ENCODE data around the gene MISP3.

MISP3 gene

GRCh38 chr19:14102756-14103155 is 30.2 kb downstream of the MISP3 start:
- no peak for DNase-seq (ENCODE audit: low read depth in 2 of 2)

DNA sequence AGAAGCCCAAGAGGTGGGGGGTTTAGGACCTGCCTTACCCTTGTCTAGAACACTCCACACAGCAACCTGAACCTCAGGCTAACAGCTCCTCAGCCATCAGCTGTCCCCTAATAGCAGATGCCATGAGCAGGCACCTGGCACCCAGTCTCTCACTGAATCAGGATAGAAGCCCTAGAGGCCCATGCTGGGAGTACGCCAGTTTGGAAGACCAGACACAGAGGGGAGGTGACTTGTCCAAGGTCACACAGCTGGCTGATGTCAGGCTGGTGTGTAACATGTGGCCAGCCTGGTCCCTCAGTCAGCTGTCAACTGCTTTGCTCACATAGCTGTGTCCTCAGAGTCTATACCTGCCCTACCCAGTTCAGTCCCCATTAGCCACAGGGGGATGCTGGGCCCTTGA is 30.7 kb downstream of the MISP3 start:
- DNase-seq (ENCODE audit: low read depth in 2 of 2), result no peak

DNA sequence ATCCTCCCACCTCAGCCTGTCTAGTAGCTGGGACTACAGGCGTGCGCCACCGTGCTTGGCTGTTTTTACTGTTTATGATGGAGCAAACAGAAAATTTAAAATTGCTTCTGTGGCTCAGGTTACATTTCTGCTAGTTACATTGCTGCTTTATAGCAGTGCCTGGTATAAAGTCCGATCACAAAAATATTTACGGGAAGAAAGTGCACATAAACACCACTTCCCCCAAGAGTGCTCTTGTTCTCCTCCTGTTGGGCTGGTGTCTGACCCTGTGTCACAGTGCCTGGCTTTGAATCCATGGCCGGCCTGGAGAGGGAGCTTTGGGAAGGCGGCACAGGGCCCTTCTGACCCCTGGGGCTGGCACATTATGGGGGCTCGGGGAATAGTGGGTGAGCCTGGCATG is 33.1 kb downstream of the MISP3 start:
- no peak for DNase-seq (ENCODE audit: low read depth in 2 of 2)

GRCh38 chr19:14106840-14107239 is 34.3 kb downstream of the MISP3 start:
- no peak for DNase-seq (ENCODE audit: low read depth in 2 of 2)

- DNase-seq (ENCODE audit: low read depth in 2 of 2), result no peak
These were observed 35.2 kb downstream of the MISP3 start for GRCh38 chr19:14107581-14108461.

DNA sequence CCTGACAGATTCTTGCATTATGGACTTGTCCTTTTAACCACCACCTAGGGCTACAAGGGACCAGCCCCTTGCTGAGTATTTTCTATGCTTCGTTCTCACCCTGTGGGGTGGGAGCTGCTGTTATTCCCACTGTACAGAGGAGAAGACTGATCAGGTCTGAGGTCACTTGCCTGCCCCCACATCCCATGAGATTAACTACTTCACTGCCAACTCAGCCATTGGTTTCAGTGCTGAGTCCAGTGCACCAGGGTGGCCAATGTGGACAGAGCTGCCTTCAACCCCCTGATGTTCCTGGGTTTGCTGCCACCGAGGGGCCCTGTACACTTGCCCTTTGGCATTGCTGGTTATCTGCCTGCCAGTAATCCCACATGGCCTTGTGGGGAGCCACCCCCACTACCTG is 38.1 kb downstream of the MISP3 start:
- DNase-seq (ENCODE audit: low read depth in 2 of 2), result no peak

- no peak for DNase-seq (ENCODE audit: low read depth in 2 of 2)
These were observed 38.9 kb downstream of the MISP3 start for GRCh38 chr19:14111486-14111885.

DNA sequence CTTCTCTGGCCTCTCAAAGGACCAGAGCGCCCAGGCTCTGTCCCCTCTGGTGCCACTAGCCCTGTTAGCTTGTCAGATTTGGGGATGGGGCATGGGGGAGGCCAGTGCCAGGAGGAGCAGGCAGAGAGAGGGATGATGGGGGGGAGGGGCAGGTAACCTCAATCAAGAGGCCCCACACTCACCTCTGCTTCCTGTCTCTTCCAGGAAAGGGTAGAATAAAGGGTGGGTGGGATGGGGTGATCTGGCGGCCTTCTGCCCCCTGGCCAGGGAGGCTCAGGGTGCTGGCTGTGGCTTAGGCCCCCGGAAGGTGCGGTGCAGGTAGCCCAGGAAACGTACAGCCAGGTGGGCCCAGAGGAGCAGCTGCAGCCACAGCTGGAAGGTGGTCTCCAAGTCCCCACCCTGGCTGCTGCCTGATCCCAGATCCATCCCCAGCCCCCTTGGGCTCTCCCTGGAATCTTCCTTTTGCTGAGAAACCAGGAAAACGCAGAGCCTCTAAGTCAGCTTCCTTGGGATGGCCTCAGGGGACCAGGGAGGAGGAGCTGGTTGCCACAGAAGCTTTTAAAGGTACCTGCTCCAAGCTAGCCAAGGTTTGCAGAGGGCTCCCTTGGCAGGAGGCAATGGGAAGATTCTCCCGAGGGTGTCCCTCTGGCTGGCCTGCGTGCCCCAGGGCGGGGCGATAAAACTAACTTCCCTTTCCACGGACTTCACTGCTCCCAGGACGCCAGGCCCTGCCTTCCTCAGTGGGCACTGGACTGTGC is 39.6 kb downstream of the MISP3 start:
- no peak for DNase-seq (ENCODE audit: low read depth in 2 of 2)

DNA sequence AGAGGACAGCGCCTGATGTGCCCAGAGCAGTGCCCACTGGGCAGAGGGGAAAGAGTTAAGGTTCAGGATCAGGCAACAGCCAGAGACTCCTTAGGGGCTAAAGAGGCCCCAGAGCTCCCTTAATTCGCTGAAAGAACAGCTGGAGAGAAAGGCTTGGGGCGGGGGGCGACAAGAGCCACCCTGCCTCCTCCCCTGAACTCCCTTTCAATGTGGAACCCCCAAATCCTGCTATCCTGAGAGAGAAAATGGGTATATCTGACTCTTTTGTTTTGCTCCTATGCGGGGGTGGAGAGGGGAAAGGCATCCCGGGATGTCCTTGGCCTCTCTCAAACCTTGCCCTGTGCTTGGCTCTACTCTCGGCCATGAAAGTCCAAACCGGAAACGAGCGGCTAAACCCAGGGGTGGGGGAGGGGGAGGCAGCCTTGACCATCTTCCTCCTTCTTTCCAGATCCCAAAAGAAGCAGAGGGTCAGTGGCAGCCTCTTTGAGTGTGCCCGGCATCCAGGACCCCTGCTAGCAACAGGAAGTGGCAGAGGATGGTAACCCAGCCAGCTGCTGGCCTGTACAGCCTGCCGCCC is 40.3 kb downstream of the MISP3 start:
- DNase-seq (ENCODE audit: low read depth in 2 of 2), result no peak

DNA sequence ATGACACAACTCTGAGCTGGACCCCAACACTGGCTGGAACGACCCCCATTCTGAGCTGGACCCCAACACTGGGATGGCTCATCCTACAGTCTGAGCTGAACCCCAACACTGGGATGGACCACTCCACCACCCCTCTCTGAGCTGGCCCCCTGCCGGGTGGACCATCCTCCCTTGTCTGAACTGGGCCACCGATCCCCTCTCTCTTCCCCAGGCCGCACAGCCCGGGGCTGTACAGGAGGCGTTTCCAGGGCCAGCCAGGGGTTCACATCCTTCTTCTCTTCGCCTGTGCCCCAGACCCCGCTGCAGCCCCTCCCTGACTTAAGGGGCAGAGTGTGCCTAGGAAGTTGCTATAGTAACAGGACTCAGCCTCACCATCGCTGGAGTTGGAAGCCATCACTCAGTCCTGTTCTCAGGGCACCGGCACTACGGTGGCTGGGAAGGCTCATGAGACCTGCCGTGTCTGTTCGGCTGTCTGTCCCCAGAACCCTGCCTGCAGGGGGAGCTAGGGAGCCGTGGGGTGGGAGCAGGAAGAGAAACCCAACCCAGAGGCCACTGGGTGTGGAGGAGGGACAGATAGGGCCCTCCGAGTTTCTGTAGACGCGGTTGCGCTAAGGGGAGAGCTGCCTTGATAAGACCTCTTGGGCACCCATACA is 41.3 kb downstream of the MISP3 start:
- peak; percentile 30 to 47 for DNase-seq (ENCODE audit: low read depth in 2 of 2)

DNA sequence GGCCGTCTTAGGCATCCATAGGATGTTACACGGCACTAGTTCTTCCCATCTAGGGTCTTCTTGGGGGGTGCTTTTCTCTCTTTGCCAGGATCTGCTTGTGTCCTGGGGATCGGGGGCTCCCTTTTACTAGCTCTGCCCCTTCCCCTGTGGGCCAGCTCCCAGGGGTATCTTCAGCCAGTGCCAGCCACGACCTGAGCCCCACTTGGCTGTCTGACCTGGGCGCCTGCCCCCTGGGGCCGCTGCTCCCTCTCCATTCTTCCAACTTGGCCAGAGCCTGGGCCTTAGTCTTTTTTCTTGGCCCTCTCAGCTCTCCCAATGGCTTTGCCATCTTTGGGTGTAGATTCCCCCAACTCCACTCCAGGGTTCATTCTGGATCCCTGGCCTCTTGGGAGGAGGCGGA is 41.9 kb downstream of the MISP3 start:
- no peak for DNase-seq (ENCODE audit: low read depth in 2 of 2)

GRCh38 chr19:14114854-14115253 is 42.3 kb downstream of the MISP3 start:
- DNase-seq (ENCODE audit: low read depth in 2 of 2), result peak; percentile 27 to 32

- no peak for DNase-seq (ENCODE audit: low read depth in 2 of 2)
These were observed 43.2 kb downstream of the MISP3 start for GRCh38 chr19:14115756-14116155.

DNA sequence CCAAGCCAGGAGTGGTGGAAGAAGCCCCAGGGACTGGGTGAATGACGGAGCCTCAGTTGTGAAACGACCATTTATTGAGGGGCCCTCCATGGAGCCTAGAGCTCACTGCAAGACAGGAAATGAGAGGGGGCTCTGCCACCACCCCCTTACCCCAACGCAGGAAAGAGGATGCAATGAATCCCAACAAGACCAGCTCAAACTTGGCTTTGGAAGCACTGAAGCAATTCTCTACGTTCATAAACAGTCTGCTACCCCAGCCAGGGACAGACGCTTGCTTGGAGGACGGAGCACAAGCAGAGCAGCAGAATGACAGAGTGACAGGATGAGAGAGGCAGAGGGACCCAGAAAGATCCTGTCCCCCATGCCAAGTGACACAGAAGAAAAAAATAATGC is 43.9 kb downstream of the MISP3 start:
- no peak for DNase-seq (ENCODE audit: low read depth in 2 of 2)

- DNase-seq (ENCODE audit: low read depth in 2 of 2), result no peak
These were observed 44.5 kb downstream of the MISP3 start for GRCh38 chr19:14116918-14117578.

GRCh38 chr19:14117668-14118164 is 45.1 kb downstream of the MISP3 start, which contains the start of gene PRKACA:
Gene PRKACA (minus strand): TSS chr19:14117762. CDS start chr19:14117547, 215 bp downstream.
- DNase-seq (ENCODE audit: low read depth in 2 of 2), result peak; percentile 99

DNA sequence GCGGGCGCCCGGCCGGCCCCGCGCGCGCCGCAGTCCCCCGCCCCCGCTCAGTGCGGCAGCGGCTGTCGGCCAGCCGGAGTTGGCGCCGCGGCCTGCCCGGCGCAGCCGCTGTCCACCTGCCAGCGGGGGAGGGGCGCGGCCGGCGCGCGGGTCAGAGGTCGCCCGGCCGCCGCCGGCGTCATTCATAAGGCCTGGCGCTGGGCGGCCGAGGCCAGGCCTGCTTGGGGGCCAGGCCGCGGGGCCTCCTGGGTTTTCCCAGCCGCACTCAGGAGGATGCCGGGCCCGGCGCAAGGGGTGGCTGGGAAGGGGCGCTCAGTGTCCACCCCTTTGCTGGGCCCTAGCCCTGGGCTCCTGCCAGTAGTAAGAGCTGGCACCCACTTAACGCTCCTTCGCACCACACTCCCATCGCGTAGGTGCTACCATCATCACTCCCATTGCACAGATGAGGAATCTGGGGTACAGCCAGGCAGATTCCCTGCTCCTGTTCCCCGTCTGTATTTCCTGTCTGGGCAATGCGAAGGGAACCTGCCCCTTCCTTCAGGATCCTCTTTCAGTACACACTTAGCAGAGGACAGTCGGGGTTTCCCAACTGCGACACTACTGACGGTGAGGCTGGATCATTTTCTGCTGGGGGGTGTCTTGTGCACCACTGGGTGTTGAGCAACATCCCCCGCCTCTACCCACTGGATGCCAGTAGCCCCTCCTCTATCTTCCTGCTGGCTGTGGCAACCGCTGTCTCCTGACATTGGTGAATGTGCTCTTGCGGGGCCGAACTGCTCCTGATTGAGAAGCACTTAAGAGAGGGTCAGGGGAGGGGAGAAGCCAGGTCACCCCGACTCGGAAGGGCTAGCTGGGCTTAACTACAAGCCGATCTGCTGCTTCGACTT is 45.8 kb downstream of the MISP3 start:
- peak in 1 of 2 donors; percentile 4 for DNase-seq (ENCODE audit: low read depth in 2 of 2)

DNA sequence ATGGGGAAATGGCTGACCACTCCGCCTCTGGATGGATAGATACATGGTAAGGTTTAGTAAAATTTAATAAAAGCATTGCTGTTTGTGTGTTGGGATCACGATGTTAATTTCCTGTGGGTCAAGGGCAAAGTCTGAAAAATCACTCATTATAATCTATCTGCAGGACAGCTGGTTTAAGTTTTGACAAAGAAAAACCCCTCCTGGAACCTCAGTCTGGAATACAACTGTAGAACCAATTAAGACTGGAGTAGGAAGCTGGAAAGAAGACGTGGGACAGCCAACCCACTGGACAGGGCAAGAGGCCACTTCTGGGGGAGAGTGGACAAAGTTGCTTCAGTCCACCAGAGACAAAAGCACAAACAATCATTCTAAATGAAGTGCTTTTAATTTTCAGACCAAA is 46.6 kb downstream of the MISP3 start:
- DNase-seq (ENCODE audit: low read depth in 2 of 2), result no peak

GRCh38 chr19:14119644-14120496 is 47.3 kb downstream of the MISP3 start:
- no peak for DNase-seq (ENCODE audit: low read depth in 2 of 2)

GRCh38 chr19:14120497-14120780 is 47.9 kb downstream of the MISP3 start:
- DNase-seq (ENCODE audit: low read depth in 2 of 2), result no peak

Measured in stimulated activated CD8-positive, alpha-beta memory T cell treated with anti-CD3 and anti-CD28 coated beads, Interleukin-15, amount 100 ng/mL, for 48 hours (primary cell).